ENCODE results near the gene PFAS.
"Not testable (repeated sequence)": the region's sequence is repeated elsewhere in the genome, so short reads cannot be mapped to it uniquely, and the experiment has no call there.

The PFAS gene

GRCh38 chr17:8248751-8249607, at the start of gene PFAS:
PFAS (plus strand) TSS chr17:8249289; CDS start chr17:8253938, 4,649 bp downstream.
- FAIRE-seq: no peak

GRCh38 chr17:8204761-8205555, 44.1 kb upstream of the PFAS start:
- no peak for FAIRE-seq

- no peak for FAIRE-seq
Measured at GRCh38 chr17:8206536-8206935, 42.6 kb upstream of the PFAS start.

GRCh38 chr17:8209907-8210760, 39.0 kb upstream of the PFAS start, which contains the start of gene AURKB:
AURKB (minus strand) TSS chr17:8210575; CDS start chr17:8210224, 351 bp downstream.
- peak; percentile 98 for FAIRE-seq

- FAIRE-seq: no peak
Measured at GRCh38 chr17:8210761-8211458, 38.2 kb upstream of the PFAS start.

GRCh38 chr17:8212312-8213180, 36.5 kb upstream of the PFAS start:
- FAIRE-seq: no peak

- FAIRE-seq: not testable (repeated sequence)
Measured at GRCh38 chr17:8214000-8214399, 35.1 kb upstream of the PFAS start.

- no peak for FAIRE-seq
Measured at GRCh38 chr17:8220783-8221662, 28.1 kb upstream of the PFAS start.

GRCh38 chr17:8221663-8222379, 27.3 kb upstream of the PFAS start:
- no peak for FAIRE-seq

- FAIRE-seq: no peak
Measured at GRCh38 chr17:8222380-8222629, 26.8 kb upstream of the PFAS start.

GRCh38 chr17:8222630-8223355, 26.3 kb upstream of the PFAS start:
- FAIRE-seq: peak; percentile 74

- FAIRE-seq: no peak
Measured at GRCh38 chr17:8223356-8224126, 25.5 kb upstream of the PFAS start.

- FAIRE-seq: no peak
Measured at GRCh38 chr17:8224891-8225812, 23.9 kb upstream of the PFAS start.

- FAIRE-seq: no peak
Measured at GRCh38 chr17:8225813-8226535, 23.1 kb upstream of the PFAS start.

GRCh38 chr17:8226536-8227237, 22.4 kb upstream of the PFAS start:
- FAIRE-seq: no peak

GRCh38 chr17:8227238-8227581, 21.9 kb upstream of the PFAS start:
- no peak for FAIRE-seq
